ENCODE results near the gene CENPU.
"Not testable (repeated sequence)": the region's sequence is repeated elsewhere in the genome, so short reads cannot be mapped to it uniquely, and the experiment has no call there.

CENPU gene

GRCh38 chr4:184733654-184734524, at the start of gene CENPU:
Gene CENPU, minus strand, starts transcription at chr4:184734096. Its CDS starts 34 bp downstream, at chr4:184734062.
- peak; percentile 84 to 95 for DNase-seq (ENCODE audit: low read depth in 1 of 2, low spot score in 1 of 2)

GRCh38 chr4:184782731-184783373, 49.0 kb upstream of the CENPU start:
- no peak for DNase-seq (ENCODE audit: low read depth in 1 of 2, low spot score in 1 of 2)

- not testable (repeated sequence) for DNase-seq (ENCODE audit: low read depth in 1 of 2, low spot score in 1 of 2)
Observed at GRCh38 chr4:184779160-184779559, 45.3 kb upstream of the CENPU start.

- no peak for DNase-seq (ENCODE audit: low read depth in 1 of 2, low spot score in 1 of 2)
Observed at GRCh38 chr4:184778325-184778724, 44.4 kb upstream of the CENPU start.

GRCh38 chr4:184776821-184777220, 42.9 kb upstream of the CENPU start:
- no peak for DNase-seq (ENCODE audit: low read depth in 1 of 2, low spot score in 1 of 2)

GRCh38 chr4:184775854-184776555, 42.1 kb upstream of the CENPU start:
- DNase-seq (ENCODE audit: low read depth in 1 of 2, low spot score in 1 of 2) = no peak

GRCh38 chr4:184774152-184774551, 40.3 kb upstream of the CENPU start:
- DNase-seq (ENCODE audit: low read depth in 1 of 2, low spot score in 1 of 2) = no peak

GRCh38 chr4:184771416-184771815, 37.5 kb upstream of the CENPU start:
- no peak for DNase-seq (ENCODE audit: low read depth in 1 of 2, low spot score in 1 of 2)

- no peak for DNase-seq (ENCODE audit: low read depth in 1 of 2, low spot score in 1 of 2)
Observed at GRCh38 chr4:184769141-184769765, 35.4 kb upstream of the CENPU start.

- no peak for DNase-seq (ENCODE audit: low read depth in 1 of 2, low spot score in 1 of 2)
Observed at GRCh38 chr4:184768296-184768695, 34.4 kb upstream of the CENPU start.

- DNase-seq (ENCODE audit: low read depth in 1 of 2, low spot score in 1 of 2) = no peak
Observed at GRCh38 chr4:184766446-184766845, 32.5 kb upstream of the CENPU start.

GRCh38 chr4:184765473-184766340, 31.8 kb upstream of the CENPU start:
- DNase-seq (ENCODE audit: low read depth in 1 of 2, low spot score in 1 of 2) = no peak

GRCh38 chr4:184764601-184765000, 30.7 kb upstream of the CENPU start:
- no peak for DNase-seq (ENCODE audit: low read depth in 1 of 2, low spot score in 1 of 2)

GRCh38 chr4:184763150-184763780, 29.4 kb upstream of the CENPU start:
- no peak for DNase-seq (ENCODE audit: low read depth in 1 of 2, low spot score in 1 of 2)

GRCh38 chr4:184762100-184762499, 28.2 kb upstream of the CENPU start:
- no peak for DNase-seq (ENCODE audit: low read depth in 1 of 2, low spot score in 1 of 2)

- DNase-seq (ENCODE audit: low read depth in 1 of 2, low spot score in 1 of 2) = no peak
Observed at GRCh38 chr4:184760681-184761080, 26.8 kb upstream of the CENPU start.

GRCh38 chr4:184757810-184758209, 23.9 kb upstream of the CENPU start:
- DNase-seq (ENCODE audit: low read depth in 1 of 2, low spot score in 1 of 2) = no peak

GRCh38 chr4:184756399-184756798, 22.5 kb upstream of the CENPU start:
- DNase-seq (ENCODE audit: low read depth in 1 of 2, low spot score in 1 of 2) = no peak

GRCh38 chr4:184755278-184755677, 21.4 kb upstream of the CENPU start:
- DNase-seq (ENCODE audit: low read depth in 1 of 2, low spot score in 1 of 2) = no peak
